ENCODE measurements around the gene SLC25A18. TPM values are rescaled to one million over a fixed set of nuclear protein-coding genes. Genes with fewer than 3 reads are reported as not detected.

The SLC25A18 gene
- total RNA-seq, 3 donors from 2014 or later = 0.31 to 2.0 TPM; not detected in 1

GRCh38 chr22:17580441-17581031, 17.2 kb downstream of the SLC25A18 start:
- ATAC-seq (no peak), DNase-seq (peak in 1 of 3 donors; percentile 32)
- Histone ChIP-seq H3K4me1 (ENCODE audit: low read depth) (no peaks in the 10 kb centered on the region), H3K36me3 (ENCODE audit: low read depth) (no peaks in the 10 kb centered on the region), H3K4me3 (no peak overlapping the region), H3K9me3 (no peaks in the 10 kb centered on the region)
- intact Hi-C loops (cut with DNase I, micrococcal nuclease) = no loop called here
- TF ChIP-seq, protein P1, sequence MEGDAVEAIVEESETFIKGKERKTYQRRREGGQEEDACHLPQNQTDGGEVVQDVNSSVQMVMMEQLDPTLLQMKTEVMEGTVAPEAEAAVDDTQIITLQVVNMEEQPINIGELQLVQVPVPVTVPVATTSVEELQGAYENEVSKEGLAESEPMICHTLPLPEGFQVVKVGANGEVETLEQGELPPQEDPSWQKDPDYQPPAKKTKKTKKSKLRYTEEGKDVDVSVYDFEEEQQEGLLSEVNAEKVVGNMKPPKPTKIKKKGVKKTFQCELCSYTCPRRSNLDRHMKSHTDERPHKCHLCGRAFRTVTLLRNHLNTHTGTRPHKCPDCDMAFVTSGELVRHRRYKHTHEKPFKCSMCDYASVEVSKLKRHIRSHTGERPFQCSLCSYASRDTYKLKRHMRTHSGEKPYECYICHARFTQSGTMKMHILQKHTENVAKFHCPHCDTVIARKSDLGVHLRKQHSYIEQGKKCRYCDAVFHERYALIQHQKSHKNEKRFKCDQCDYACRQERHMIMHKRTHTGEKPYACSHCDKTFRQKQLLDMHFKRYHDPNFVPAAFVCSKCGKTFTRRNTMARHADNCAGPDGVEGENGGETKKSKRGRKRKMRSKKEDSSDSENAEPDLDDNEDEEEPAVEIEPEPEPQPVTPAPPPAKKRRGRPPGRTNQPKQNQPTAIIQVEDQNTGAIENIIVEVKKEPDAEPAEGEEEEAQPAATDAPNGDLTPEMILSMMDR (IDR thresholded peaks at IDR 0.05) = no peak

- Histone ChIP-seq H3K9me3 (no peaks in the 10 kb centered on the region), H3K4me3 (no peak overlapping the region), H3K36me3 (ENCODE audit: low read depth) (no peaks in the 10 kb centered on the region), H3K4me1 (ENCODE audit: low read depth) (no peaks in the 10 kb centered on the region)
- ATAC-seq (no peak), DNase-seq (peak in 1 of 3 donors; percentile 38)
- intact Hi-C loops (cut with DNase I, micrococcal nuclease) = no loop called here
- TF ChIP-seq, protein P1 (IDR thresholded peaks at IDR 0.05) = no peak
Observed at GRCh38 chr22:17581056-17581455, 17.8 kb downstream of the SLC25A18 start.

DNA sequence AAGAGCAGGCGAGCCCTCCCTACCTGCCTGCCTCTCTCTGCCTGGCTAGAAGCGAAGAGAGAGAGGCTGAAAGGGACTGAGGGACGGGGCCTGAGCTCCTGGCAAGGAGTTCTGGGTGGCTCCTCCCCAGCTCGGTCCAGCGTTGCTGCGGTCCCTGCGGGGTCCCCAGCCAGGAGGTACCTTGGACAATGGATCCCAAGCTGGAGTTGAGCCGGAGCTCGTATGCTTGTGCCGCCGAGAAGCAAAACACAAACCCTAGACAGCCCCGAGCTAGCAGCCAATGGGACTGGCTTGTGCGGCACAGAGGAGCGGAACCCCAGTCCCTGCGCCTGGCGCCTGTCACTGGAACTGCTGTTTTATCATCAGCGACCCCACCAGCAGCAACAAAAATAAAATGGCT, 18.3 kb downstream of the SLC25A18 start:
- ATAC-seq = no peak
- DNase-seq = peak in 1 of 3 donors; percentile 17
- no peaks in the 10 kb centered on the region for H3K4me1 ChIP-seq (ENCODE audit: low read depth)
- H3K9me3 ChIP-seq = no peaks in the 10 kb centered on the region
- TF ChIP-seq, protein P1 (IDR thresholded peaks at IDR 0.05) = no peak
- intact Hi-C loops (cut with DNase I, micrococcal nuclease) = no loop called here
- no peak overlapping the region for H3K4me3 ChIP-seq
- H3K36me3 ChIP-seq (ENCODE audit: low read depth) = no peaks in the 10 kb centered on the region

DNA sequence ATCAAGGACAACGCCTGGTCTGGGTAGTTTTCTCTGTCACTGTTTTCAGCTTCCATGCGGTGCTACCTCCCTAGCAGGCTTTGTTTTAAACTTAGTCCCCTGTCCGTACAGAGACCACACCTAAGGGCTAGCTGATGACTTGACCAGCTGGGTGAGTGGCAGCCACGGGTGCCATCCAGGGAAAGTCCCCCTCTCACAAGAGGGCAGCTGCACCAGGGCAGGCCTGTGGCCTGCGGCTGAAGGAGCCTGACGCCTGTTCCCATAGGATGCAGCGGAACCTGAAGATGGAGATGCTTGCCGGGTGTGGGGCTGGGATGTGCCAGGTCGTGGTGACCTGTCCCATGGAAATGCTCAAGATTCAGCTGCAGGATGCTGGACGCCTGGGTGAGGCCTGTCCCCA, 19.9 kb downstream of the SLC25A18 start:
- TF ChIP-seq, protein P1 (IDR thresholded peaks at IDR 0.05) = no peak
- Histone ChIP-seq H3K4me3 (no peak overlapping the region), H3K9me3 (no peaks in the 10 kb centered on the region), H3K36me3 (ENCODE audit: low read depth) (no peaks in the 10 kb centered on the region), H3K4me1 (ENCODE audit: low read depth) (no peaks in the 10 kb centered on the region)
- intact Hi-C loops (cut with DNase I, micrococcal nuclease) = no loop called here
- no peak for DNase-seq
- ATAC-seq = no peak

GRCh38 chr22:17586831-17587440, 23.6 kb downstream of the SLC25A18 start:
- no peak for ATAC-seq

More at GRCh38 chr22:17586831-17587440, 23.6 kb downstream of the SLC25A18 start:
- TF ChIP-seq, protein P1 (IDR thresholded peaks at IDR 0.05) = no peak
- intact Hi-C loops (cut with DNase I, micrococcal nuclease) = no loop called here
- peak in 1 of 3 donors; percentile 36 for DNase-seq
- Histone ChIP-seq H3K4me3 (no peak overlapping the region), H3K36me3 (ENCODE audit: low read depth) (peaks cover 4% of the 10 kb centered on the region), H3K9me3 (no peaks in the 10 kb centered on the region), H3K4me1 (ENCODE audit: low read depth) (no peaks in the 10 kb centered on the region)
